Activated T-helper 2 cell treated with anti-CD3 and anti-CD28 coated beads, Interferon-gamma antibody, Interleukin-2, Interleukin-4, amounts not matched to agents 10 μg/mL and 5 μg/mL and 100 μg/mL, durations not matched to agents 14 hours and 24 hours and 36 hours (primary cell): ENCODE measurements around the gene TM2D3. TPM values are rescaled to one million over a fixed set of nuclear protein-coding genes. Genes with fewer than 3 reads are reported as not detected.
A peak's percentile ranks its signal among the peaks of the same experiment; 100 is the strongest.

Source experiments
- DNase-seq: peaks from one replicate; pipeline ENCODE4 v3.0.0; 2021; ENCODE audit warnings: low spot score
- H3K27ac Mint-ChIP-seq: one replicate; pipeline ENCODE4 v1.8.0; 2021; ENCODE audit warnings: mixed read lengths
- H3K27me3 Mint-ChIP-seq: one replicate; pipeline ENCODE4 v1.8.0; 2021; ENCODE audit warnings: low read depth, mixed read lengths
- H3K36me3 Mint-ChIP-seq: one replicate; pipeline ENCODE4 v1.8.0; 2021; ENCODE audit warnings: low read depth, mixed read lengths
- H3K4me1 Mint-ChIP-seq: one replicate; pipeline ENCODE4 v1.8.0; 2021; ENCODE audit warnings: low read depth, mixed read lengths
- H3K4me3 Mint-ChIP-seq: one replicate; pipeline ENCODE4 v1.8.0; 2021; ENCODE audit warnings: low read depth, mild to moderate bottlenecking, moderate library complexity, mixed read lengths
- H3K9me3 Mint-ChIP-seq: one replicate; pipeline ENCODE4 v1.8.0; 2021; ENCODE audit warnings: mixed read lengths
- intact Hi-C: fragments of 100-400 bp; cut with micrococcal nuclease; formaldehyde crosslinking; loops from one replicate; pipeline ENCODE4 v1.15.1; 2023
- total RNA-seq: library from RNA; stranded (reverse); gene quantifications from 2 replicates; pipeline ENCODE4 v1.2.3, GENCODE V29; 2022

The TM2D3 gene
- total RNA-seq, 1 donor from 2014 or later = 42.6 TPM

- H3K27me3 Mint-ChIP-seq = no peaks in the 10 kb centered on the region
- peaks cover 40% of the 10 kb centered on the region for H3K36me3 Mint-ChIP-seq
- intact Hi-C loops = loop anchor here (1.0 to 5.0 kb wide), 4 partner anchors 39 to 1051 kb away; partner anchors contain the start of genes ASB7 and LINS1
- DNase-seq = no peak
- H3K27ac Mint-ChIP-seq = peak overlapping the region; percentile 89
- H3K9me3 Mint-ChIP-seq = no peaks in the 10 kb centered on the region
- peak overlapping the region; percentile 89 for H3K4me3 Mint-ChIP-seq
- H3K4me1 Mint-ChIP-seq = peaks cover 33% of the 10 kb centered on the region
Observed at GRCh38 chr15:101652786-101653430, 727 bp upstream of the TM2D3 start.

GRCh38 chr15:101651554-101652097, 555 bp downstream of the TM2D3 start:
- H3K4me3 Mint-ChIP-seq = peak overlapping the region; percentile 89
- H3K27me3 Mint-ChIP-seq = no peaks in the 10 kb centered on the region
- peaks cover 48% of the 10 kb centered on the region for H3K36me3 Mint-ChIP-seq
- peak overlapping the region; percentile 90 for H3K27ac Mint-ChIP-seq
- no peaks in the 10 kb centered on the region for H3K9me3 Mint-ChIP-seq
- intact Hi-C loops = loop anchor here (1.0 to 5.0 kb wide), 6 partner anchors 10 to 1049 kb away; partner anchors contain the start of genes ASB7 and LINS1
- peaks cover 33% of the 10 kb centered on the region for H3K4me1 Mint-ChIP-seq
- DNase-seq = no peak

- H3K36me3 Mint-ChIP-seq = peaks cover 61% of the 10 kb centered on the region
- intact Hi-C loops = loop anchor here (5.0 kb wide), 2 partner anchors 42 to 1048 kb away; partner anchors contain the start of genes ASB7 and LINS1
- no peaks in the 10 kb centered on the region for H3K9me3 Mint-ChIP-seq
- H3K4me1 Mint-ChIP-seq = peaks cover 33% of the 10 kb centered on the region
- peak overlapping the region; percentile 45 for H3K4me3 Mint-ChIP-seq
- DNase-seq = no peak
- H3K27ac Mint-ChIP-seq = no peak overlapping the region
- no peaks in the 10 kb centered on the region for H3K27me3 Mint-ChIP-seq
Observed at GRCh38 chr15:101650145-101650544, 2.0 kb downstream of the TM2D3 start.

- Mint-ChIP-seq H3K4me1 (peaks cover 22% of the 10 kb centered on the region), H3K36me3 (peaks cover 60% of the 10 kb centered on the region), H3K9me3 (no peaks in the 10 kb centered on the region), H3K4me3 (no peak overlapping the region), H3K27ac (no peak overlapping the region), H3K27me3 (no peaks in the 10 kb centered on the region)
- DNase-seq = no peak
- intact Hi-C loops = no loop called here
Observed at GRCh38 chr15:101648356-101648755, 3.8 kb downstream of the TM2D3 start.

- Mint-ChIP-seq H3K36me3 (peaks cover 68% of the 10 kb centered on the region), H3K27ac (no peak overlapping the region), H3K27me3 (no peaks in the 10 kb centered on the region), H3K4me3 (no peak overlapping the region), H3K4me1 (peaks cover 28% of the 10 kb centered on the region), H3K9me3 (no peaks in the 10 kb centered on the region)
- no peak for DNase-seq
- intact Hi-C loops = no loop called here
Observed at GRCh38 chr15:101647251-101647650, 4.9 kb downstream of the TM2D3 start.

GRCh38 chr15:101646672-101647071, 5.5 kb downstream of the TM2D3 start:
- Mint-ChIP-seq H3K4me3 (no peak overlapping the region), H3K27me3 (no peaks in the 10 kb centered on the region), H3K9me3 (no peaks in the 10 kb centered on the region), H3K36me3 (peaks cover 73% of the 10 kb centered on the region), H3K4me1 (peaks cover 33% of the 10 kb centered on the region), H3K27ac (no peak overlapping the region)
- intact Hi-C loops = no loop called here
- DNase-seq = no peak

- no peaks in the 10 kb centered on the region for H3K27me3 Mint-ChIP-seq
- peaks cover 16% of the 10 kb centered on the region for H3K4me1 Mint-ChIP-seq
- no peak for DNase-seq
- H3K36me3 Mint-ChIP-seq = peaks cover 67% of the 10 kb centered on the region
- intact Hi-C loops = no loop called here
- H3K9me3 Mint-ChIP-seq = no peaks in the 10 kb centered on the region
- H3K4me3 Mint-ChIP-seq = no peak overlapping the region
- peak overlapping the region; percentile 23 for H3K27ac Mint-ChIP-seq
Observed at GRCh38 chr15:101642361-101642760, 9.8 kb downstream of the TM2D3 start.

GRCh38 chr15:101641894-101642293, 10.3 kb downstream of the TM2D3 start:
- Mint-ChIP-seq H3K36me3 (peaks cover 62% of the 10 kb centered on the region), H3K4me1 (peaks cover 16% of the 10 kb centered on the region)

GRCh38 chr15:101641129-101641764, 10.9 kb downstream of the TM2D3 start:
- intact Hi-C loops = loop anchor here (1.0 kb wide), 1 partner anchor 10 kb away; no protein-coding TSS in a partner anchor
- Mint-ChIP-seq H3K27ac (peak overlapping the region; percentile 63), H3K9me3 (no peaks in the 10 kb centered on the region), H3K4me1 (peaks cover 16% of the 10 kb centered on the region), H3K4me3 (no peak overlapping the region), H3K36me3 (peaks cover 57% of the 10 kb centered on the region), H3K27me3 (no peaks in the 10 kb centered on the region)
- peak; percentile 65 for DNase-seq

More at GRCh38 chr15:101641894-101642293, 10.3 kb downstream of the TM2D3 start:
- H3K27me3 Mint-ChIP-seq = no peaks in the 10 kb centered on the region
- no peak for DNase-seq
- intact Hi-C loops = loop anchor here (1.0 kb wide), 1 partner anchor 9 kb away; no protein-coding TSS in a partner anchor
- H3K27ac Mint-ChIP-seq = no peak overlapping the region
- no peaks in the 10 kb centered on the region for H3K9me3 Mint-ChIP-seq
- no peak overlapping the region for H3K4me3 Mint-ChIP-seq

- H3K4me3 Mint-ChIP-seq = no peak overlapping the region
- no peaks in the 10 kb centered on the region for H3K27me3 Mint-ChIP-seq
- DNase-seq = no peak
- H3K4me1 Mint-ChIP-seq = peaks cover 16% of the 10 kb centered on the region
- no peak overlapping the region for H3K27ac Mint-ChIP-seq
- peaks cover 42% of the 10 kb centered on the region for H3K36me3 Mint-ChIP-seq
- intact Hi-C loops = no loop called here
- H3K9me3 Mint-ChIP-seq = no peaks in the 10 kb centered on the region
Observed at GRCh38 chr15:101639667-101640066, 12.5 kb downstream of the TM2D3 start.

- H3K9me3 Mint-ChIP-seq = no peaks in the 10 kb centered on the region
- no peak overlapping the region for H3K27ac Mint-ChIP-seq
- no peak overlapping the region for H3K4me3 Mint-ChIP-seq
- DNase-seq = no peak
- H3K27me3 Mint-ChIP-seq = no peaks in the 10 kb centered on the region
- intact Hi-C loops = no loop called here
- peaks cover 15% of the 10 kb centered on the region for H3K4me1 Mint-ChIP-seq
- peaks cover 33% of the 10 kb centered on the region for H3K36me3 Mint-ChIP-seq
Observed at GRCh38 chr15:101637919-101638318, 14.3 kb downstream of the TM2D3 start.

GRCh38 chr15:101637516-101637915, 14.7 kb downstream of the TM2D3 start:
- peaks cover 14% of the 10 kb centered on the region for H3K4me1 Mint-ChIP-seq
- H3K4me3 Mint-ChIP-seq = no peak overlapping the region
- H3K27ac Mint-ChIP-seq = no peak overlapping the region
- no peaks in the 10 kb centered on the region for H3K9me3 Mint-ChIP-seq
- intact Hi-C loops = no loop called here
- DNase-seq = no peak
- H3K36me3 Mint-ChIP-seq = peaks cover 30% of the 10 kb centered on the region
- no peaks in the 10 kb centered on the region for H3K27me3 Mint-ChIP-seq

GRCh38 chr15:101637038-101637437, 15.1 kb downstream of the TM2D3 start:
- Mint-ChIP-seq H3K27ac (no peak overlapping the region), H3K27me3 (no peaks in the 10 kb centered on the region), H3K36me3 (peaks cover 25% of the 10 kb centered on the region), H3K9me3 (no peaks in the 10 kb centered on the region), H3K4me1 (peaks cover 9% of the 10 kb centered on the region), H3K4me3 (no peak overlapping the region)
- intact Hi-C loops = no loop called here
- DNase-seq = no peak
